NCI-H748 (cell line): ENCODE data around the gene CAT.
"Not testable (repeated sequence)": the region's sequence is repeated elsewhere in the genome, so short reads cannot be mapped to it uniquely, and the experiment has no call there.

Source experiments
- DNase-seq: peaks from one replicate; lab custom pipeline; 2025; ENCODE audit not compliant: unreplicated experiment; lab: John Stamatoyannopoulos, UW

The CAT gene

GRCh38 chr11:34424826-34425225 is 13.9 kb upstream of the CAT start:
- DNase-seq = not testable (repeated sequence)

- no peak for DNase-seq
These were observed 13.4 kb upstream of the CAT start for GRCh38 chr11:34425360-34425759.

- DNase-seq = no peak
These were observed 12.9 kb upstream of the CAT start for GRCh38 chr11:34425867-34426266.

GRCh38 chr11:34426766-34427185 is 12.0 kb upstream of the CAT start:
- DNase-seq = no peak

- no peak for DNase-seq
These were observed 11.4 kb upstream of the CAT start for GRCh38 chr11:34427186-34427805.

- DNase-seq = no peak
These were observed 6.8 kb upstream of the CAT start for GRCh38 chr11:34431979-34432378.

GRCh38 chr11:34432822-34433221 is 5.9 kb upstream of the CAT start:
- DNase-seq = no peak

- DNase-seq = no peak
These were observed 4.8 kb upstream of the CAT start for GRCh38 chr11:34433899-34434298.

GRCh38 chr11:34437224-34438125 is 1.3 kb upstream of the CAT start:
- DNase-seq = no peak

- peak; percentile 9 for DNase-seq
These were observed 970 bp downstream of the CAT start for GRCh38 chr11:34439610-34440198.

- no peak for DNase-seq
These were observed 3.1 kb downstream of the CAT start for GRCh38 chr11:34441814-34442213.

GRCh38 chr11:34443136-34443535 is 4.4 kb downstream of the CAT start:
- no peak for DNase-seq

GRCh38 chr11:34444428-34444827 is 5.7 kb downstream of the CAT start:
- DNase-seq = no peak

GRCh38 chr11:34445956-34446355 is 7.2 kb downstream of the CAT start:
- no peak for DNase-seq

GRCh38 chr11:34446386-34446785 is 7.7 kb downstream of the CAT start:
- DNase-seq = no peak

- no peak for DNase-seq
These were observed 8.3 kb downstream of the CAT start for GRCh38 chr11:34447044-34447443.

- DNase-seq = no peak
These were observed 9.7 kb downstream of the CAT start for GRCh38 chr11:34448223-34448994.

GRCh38 chr11:34449013-34449412 is 10.3 kb downstream of the CAT start:
- DNase-seq = no peak

GRCh38 chr11:34451053-34451452 is 12.3 kb downstream of the CAT start:
- DNase-seq = no peak

- no peak for DNase-seq
These were observed 15.7 kb downstream of the CAT start for GRCh38 chr11:34454308-34455032.

- DNase-seq = no peak
These were observed 18.9 kb downstream of the CAT start for GRCh38 chr11:34457607-34458006.
